ENCODE data around the gene LRRC8E.

The LRRC8E gene

GRCh38 chr19:7912144-7912696 is 23.9 kb downstream of the LRRC8E start:
- no peak for TF ChIP-seq POLR2AphosphoS5 (IDR thresholded peaks at IDR 0.05; ENCODE audit: low read depth, low read length)
- TF ChIP-seq REST (IDR thresholded peaks at IDR 0.05; ENCODE audit: insufficient read depth in 1 of 2, low read depth in 2 of 2, low read length in 2 of 2), result no peak
- no peak for TF ChIP-seq TAF1 (IDR thresholded peaks at IDR 0.05; ENCODE audit: borderline replicate concordance, insufficient read depth, low read length)
- TF ChIP-seq FOXP2 (optimal IDR thresholded peaks at IDR 0.05; ENCODE audit: borderline replicate concordance, extremely low read depth, extremely low read length, insufficient read depth), result no peak
- no peak for TF ChIP-seq SIN3A (IDR thresholded peaks at IDR 0.05; ENCODE audit: borderline replicate concordance, insufficient read depth, low read length)

GRCh38 chr19:7912697-7913564 is 24.6 kb downstream of the LRRC8E start:
- TF ChIP-seq SIN3A (IDR thresholded peaks at IDR 0.05; ENCODE audit: borderline replicate concordance, insufficient read depth, low read length), result peak; percentile 8; the same call in 1 of the 2 replicates
- TF ChIP-seq REST (IDR thresholded peaks at IDR 0.05; ENCODE audit: insufficient read depth in 1 of 2, low read depth in 2 of 2, low read length in 2 of 2), result no peak

- TF ChIP-seq REST (IDR thresholded peaks at IDR 0.05; ENCODE audit: insufficient read depth in 1 of 2, low read depth in 2 of 2, low read length in 2 of 2) (no peak), TAF1 (IDR thresholded peaks at IDR 0.05; ENCODE audit: borderline replicate concordance, insufficient read depth, low read length) (0 out of 2 replicates have a peak, but pooled peaks have one; percentile 7), POLR2AphosphoS5 (IDR thresholded peaks at IDR 0.05; ENCODE audit: low read depth, low read length) (no peak; the same call in 1 of the 2 replicates)
Observed at GRCh38 chr19:7913652-7914051, 25.3 kb downstream of the LRRC8E start.

GRCh38 chr19:7914099-7914498 is 25.8 kb downstream of the LRRC8E start:
- TF ChIP-seq POLR2AphosphoS5 (IDR thresholded peaks at IDR 0.05; ENCODE audit: low read depth, low read length) (no peak; the same call in 1 of the 2 replicates), TAF1 (IDR thresholded peaks at IDR 0.05; ENCODE audit: borderline replicate concordance, insufficient read depth, low read length) (0 out of 2 replicates have a peak, but pooled peaks have one; percentile 1), REST (IDR thresholded peaks at IDR 0.05; ENCODE audit: insufficient read depth in 1 of 2, low read depth in 2 of 2, low read length in 2 of 2) (no peak), FOXP2 (optimal IDR thresholded peaks at IDR 0.05; ENCODE audit: borderline replicate concordance, extremely low read depth, extremely low read length, insufficient read depth) (no peak), SIN3A (IDR thresholded peaks at IDR 0.05; ENCODE audit: borderline replicate concordance, insufficient read depth, low read length) (0 out of 2 replicates have a peak, but pooled peaks have one; percentile 10)

All from PFSK-1 (cell line).